ENCODE measurements around the gene PIP4P1.

PIP4P1 gene

GRCh38 chr14:20470603-20470901, 9.3 kb upstream of the PIP4P1 start:
- TF ChIP-seq CTCF (IDR thresholded peaks at IDR 0.05; ENCODE audit: low read depth, low read length) = no peak
- peak overlapping the region; percentile 81 for H3K4me3 ChIP-seq (ENCODE audit: low read depth, low read length)

GRCh38 chr14:20469890-20470602, 8.8 kb upstream of the PIP4P1 start:
- H3K4me3 ChIP-seq (ENCODE audit: low read depth, low read length) = peak overlapping the region; percentile 81
- no peak for TF ChIP-seq CTCF (IDR thresholded peaks at IDR 0.05; ENCODE audit: low read depth, low read length)

GRCh38 chr14:20469242-20469889, 8.1 kb upstream of the PIP4P1 start, which contains the start of gene PNP:
PNP (plus strand) TSS chr14:20469406; CDS start chr14:20469525, 119 bp downstream.
- TF ChIP-seq CTCF (IDR thresholded peaks at IDR 0.05; ENCODE audit: low read depth, low read length) = no peak
- H3K4me3 ChIP-seq (ENCODE audit: low read depth, low read length) = peak within 1 kb of the TSS; percentile 81

- peak overlapping the region; percentile 81 for H3K4me3 ChIP-seq (ENCODE audit: low read depth, low read length)
- no peak for TF ChIP-seq CTCF (IDR thresholded peaks at IDR 0.05; ENCODE audit: low read depth, low read length)
Observed at GRCh38 chr14:20468764-20469241, 7.6 kb upstream of the PIP4P1 start.

- no peak for TF ChIP-seq CTCF (IDR thresholded peaks at IDR 0.05; ENCODE audit: low read depth, low read length)
- peak overlapping the region; percentile 94 for H3K4me3 ChIP-seq (ENCODE audit: low read depth, low read length)
Observed at GRCh38 chr14:20460458-20461224, 593 bp downstream of the PIP4P1 start.

- TF ChIP-seq CTCF (IDR thresholded peaks at IDR 0.05; ENCODE audit: low read depth, low read length) = no peak
- H3K4me3 ChIP-seq (ENCODE audit: low read depth, low read length) = no peak overlapping the region
Observed at GRCh38 chr14:20458031-20458789, 3.0 kb downstream of the PIP4P1 start.
